OCI-LY7 (cell line): Measurements from ENCODE around the gene TLE4.

Experiments
- EZH2phosphoT487 ChIP-seq: fragments of 200-600 bp; sonication (generic); IDR thresholded peaks from 2 replicates; pipeline ENCODE4 v1.6.1; 2018; ENCODE audit warnings: low read depth, borderline replicate concordance, mild to moderate bottlenecking, mixed run types, antibody characterized with exemption, low read length, moderate library complexity, mixed read lengths
- TF ChIP-seq, protein P1 (sequence below): fragments of 200-600 bp; sonication (generic); conservative IDR thresholded peaks from 2 replicates; pipeline ENCODE4 v1.5.1; 2014; ENCODE audit warnings: mild to moderate bottlenecking, antibody characterized with exemption, low read length, moderate library complexity, mixed read lengths

DNA sequence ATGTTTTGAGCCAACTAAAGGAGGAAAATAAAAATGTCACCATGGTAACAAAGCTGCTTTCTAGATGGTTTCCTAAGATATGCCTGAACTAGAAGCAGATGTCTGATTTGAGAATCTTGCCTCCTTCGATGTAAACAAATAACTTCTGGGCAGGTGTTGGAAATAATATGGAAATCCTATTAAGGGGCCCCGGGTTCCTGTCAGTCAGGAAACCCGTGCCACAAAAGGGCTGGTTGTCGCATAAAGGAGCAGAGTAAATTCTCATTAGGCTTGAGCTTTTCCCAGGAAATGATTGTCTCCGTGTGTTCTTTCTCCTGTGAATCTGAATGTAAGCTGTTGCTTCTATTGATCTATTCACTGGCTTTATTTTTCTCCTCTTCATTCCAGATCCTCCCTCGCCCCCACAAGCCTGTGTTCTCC, 90.8 kb downstream of the TLE4 start:
- TF ChIP-seq, protein P1, sequence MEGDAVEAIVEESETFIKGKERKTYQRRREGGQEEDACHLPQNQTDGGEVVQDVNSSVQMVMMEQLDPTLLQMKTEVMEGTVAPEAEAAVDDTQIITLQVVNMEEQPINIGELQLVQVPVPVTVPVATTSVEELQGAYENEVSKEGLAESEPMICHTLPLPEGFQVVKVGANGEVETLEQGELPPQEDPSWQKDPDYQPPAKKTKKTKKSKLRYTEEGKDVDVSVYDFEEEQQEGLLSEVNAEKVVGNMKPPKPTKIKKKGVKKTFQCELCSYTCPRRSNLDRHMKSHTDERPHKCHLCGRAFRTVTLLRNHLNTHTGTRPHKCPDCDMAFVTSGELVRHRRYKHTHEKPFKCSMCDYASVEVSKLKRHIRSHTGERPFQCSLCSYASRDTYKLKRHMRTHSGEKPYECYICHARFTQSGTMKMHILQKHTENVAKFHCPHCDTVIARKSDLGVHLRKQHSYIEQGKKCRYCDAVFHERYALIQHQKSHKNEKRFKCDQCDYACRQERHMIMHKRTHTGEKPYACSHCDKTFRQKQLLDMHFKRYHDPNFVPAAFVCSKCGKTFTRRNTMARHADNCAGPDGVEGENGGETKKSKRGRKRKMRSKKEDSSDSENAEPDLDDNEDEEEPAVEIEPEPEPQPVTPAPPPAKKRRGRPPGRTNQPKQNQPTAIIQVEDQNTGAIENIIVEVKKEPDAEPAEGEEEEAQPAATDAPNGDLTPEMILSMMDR, result no peak
- TF ChIP-seq EZH2phosphoT487, result no peak
